Neural crest cell (in vitro differentiated cells): ENCODE results near the gene EFEMP1. TPM values are rescaled to one million over a fixed set of nuclear protein-coding genes. Genes with fewer than 3 reads are reported as not detected.
"Not testable (repeated sequence)": the region's sequence is repeated elsewhere in the genome, so short reads cannot be mapped to it uniquely, and the experiment has no call there.

Source experiments
- DNase-seq: peaks from one replicate; pipeline ENCODE4 v3.0.0; 2021; ENCODE audit warnings: low read depth, mixed read lengths, low spot score
- H3K27ac Mint-ChIP-seq: one replicate; pipeline ENCODE4 v1.8.0; 2021; ENCODE audit warnings: mild to moderate bottlenecking, mixed read lengths; ENCODE audit not compliant: unreplicated experiment
- H3K27me3 Mint-ChIP-seq: 2 replicates; pipeline ENCODE4 v1.8.0; 2021; ENCODE audit warnings: low read depth, mild to moderate bottlenecking, mixed read lengths
- H3K36me3 Mint-ChIP-seq: 2 replicates; pipeline ENCODE4 v1.8.0; 2021; ENCODE audit warnings: low read depth, mild to moderate bottlenecking, mixed read lengths
- H3K4me1 Mint-ChIP-seq: 2 replicates; pipeline ENCODE4 v1.8.0; 2021; ENCODE audit warnings: mixed read lengths
- H3K4me3 Mint-ChIP-seq: one replicate; pipeline ENCODE4 v1.8.0; 2021; ENCODE audit warnings: mild to moderate bottlenecking, mixed read lengths
- H3K9me3 Mint-ChIP-seq: 2 replicates; pipeline ENCODE4 v1.8.0; 2021; ENCODE audit warnings: mixed read lengths
- total RNA-seq: library from RNA; stranded (reverse); gene quantifications from 2 replicates; pipeline ENCODE4 v1.2.1, GENCODE V29; 2021
- TF ChIP-seq, protein P1 (sequence below): fragments of 200-600 bp; sonication (generic); conservative IDR thresholded peaks from 2 replicates; pipeline ENCODE4 v1.5.0; 2021; ENCODE audit warnings: antibody characterized with exemption, mild to moderate bottlenecking

Gene EFEMP1
- total RNA-seq, 1 donor from 2014 or later: 4.1 TPM

DNA sequence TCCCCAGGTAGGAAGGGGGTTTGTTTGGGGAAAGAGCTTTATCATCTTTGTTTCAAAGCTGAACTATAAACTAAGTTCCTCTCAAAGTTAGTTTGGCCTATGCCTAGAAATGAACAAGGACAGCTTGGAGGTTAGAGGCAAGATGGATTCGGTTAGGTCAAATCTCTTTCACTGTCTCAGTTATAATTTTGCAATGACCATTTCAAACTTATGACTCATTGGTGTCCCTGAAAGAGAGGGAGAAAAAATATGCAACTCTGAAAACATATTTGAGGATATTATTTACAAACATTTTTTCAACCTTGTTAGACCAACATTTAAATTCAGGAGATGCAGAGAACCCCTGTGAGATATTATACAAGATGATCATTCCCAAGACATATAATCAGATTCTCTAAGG is 95.7 kb downstream of the EFEMP1 start:
- peaks cover 5% of the 10 kb centered on the region for H3K27me3 Mint-ChIP-seq
- TF ChIP-seq, protein P1, sequence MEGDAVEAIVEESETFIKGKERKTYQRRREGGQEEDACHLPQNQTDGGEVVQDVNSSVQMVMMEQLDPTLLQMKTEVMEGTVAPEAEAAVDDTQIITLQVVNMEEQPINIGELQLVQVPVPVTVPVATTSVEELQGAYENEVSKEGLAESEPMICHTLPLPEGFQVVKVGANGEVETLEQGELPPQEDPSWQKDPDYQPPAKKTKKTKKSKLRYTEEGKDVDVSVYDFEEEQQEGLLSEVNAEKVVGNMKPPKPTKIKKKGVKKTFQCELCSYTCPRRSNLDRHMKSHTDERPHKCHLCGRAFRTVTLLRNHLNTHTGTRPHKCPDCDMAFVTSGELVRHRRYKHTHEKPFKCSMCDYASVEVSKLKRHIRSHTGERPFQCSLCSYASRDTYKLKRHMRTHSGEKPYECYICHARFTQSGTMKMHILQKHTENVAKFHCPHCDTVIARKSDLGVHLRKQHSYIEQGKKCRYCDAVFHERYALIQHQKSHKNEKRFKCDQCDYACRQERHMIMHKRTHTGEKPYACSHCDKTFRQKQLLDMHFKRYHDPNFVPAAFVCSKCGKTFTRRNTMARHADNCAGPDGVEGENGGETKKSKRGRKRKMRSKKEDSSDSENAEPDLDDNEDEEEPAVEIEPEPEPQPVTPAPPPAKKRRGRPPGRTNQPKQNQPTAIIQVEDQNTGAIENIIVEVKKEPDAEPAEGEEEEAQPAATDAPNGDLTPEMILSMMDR: no peak
- no peak overlapping the region for H3K4me3 Mint-ChIP-seq
- no peaks in the 10 kb centered on the region for H3K4me1 Mint-ChIP-seq
- H3K9me3 Mint-ChIP-seq: no peaks in the 10 kb centered on the region
- H3K36me3 Mint-ChIP-seq: no peaks in the 10 kb centered on the region
- no peak for DNase-seq
- H3K27ac Mint-ChIP-seq: no peak overlapping the region

DNA sequence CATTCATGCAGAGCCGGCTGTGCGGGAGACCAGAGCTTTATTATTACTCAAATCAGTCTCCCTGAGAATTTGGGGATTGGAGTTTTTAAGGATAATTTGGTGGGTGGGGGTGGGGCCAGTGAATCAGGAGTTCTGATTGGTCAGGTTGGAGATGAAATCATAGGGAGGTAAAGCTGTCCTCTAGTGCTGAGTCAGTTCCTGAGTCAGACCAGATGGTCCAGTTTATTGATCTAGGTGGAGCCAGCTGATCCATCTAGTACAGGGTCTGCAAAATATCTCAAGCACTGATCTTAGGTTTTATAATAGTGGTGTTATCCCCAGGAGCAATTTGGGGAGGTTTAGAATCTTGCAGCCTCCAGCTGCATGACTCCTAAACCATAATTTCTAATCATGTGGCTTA is 96.2 kb downstream of the EFEMP1 start:
- not testable (repeated sequence) for H3K36me3 Mint-ChIP-seq, H3K9me3 Mint-ChIP-seq, H3K4me1 Mint-ChIP-seq, DNase-seq, H3K27me3 Mint-ChIP-seq, H3K27ac Mint-ChIP-seq, H3K4me3 Mint-ChIP-seq

DNA sequence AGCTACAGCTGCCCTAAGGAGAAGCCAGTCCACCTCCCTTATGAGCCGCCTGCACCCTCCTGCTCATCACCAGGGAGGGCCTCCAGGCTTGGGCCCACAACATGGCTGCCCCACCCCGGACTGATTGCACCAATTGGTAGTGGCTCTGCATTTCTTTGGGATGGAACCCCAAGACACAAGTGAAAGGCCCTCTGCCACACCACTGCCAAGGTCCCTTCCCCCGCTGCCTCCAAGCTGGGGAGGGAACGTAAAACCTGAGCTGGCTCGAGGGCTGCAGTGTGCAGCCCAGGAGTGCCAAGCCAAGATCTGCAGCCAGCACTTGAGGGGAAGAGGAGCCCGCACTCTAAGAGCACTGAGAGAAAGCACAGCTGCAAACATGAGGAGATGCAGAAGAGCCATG is 97.3 kb downstream of the EFEMP1 start:
- Mint-ChIP-seq H3K27me3 (peaks cover 5% of the 10 kb centered on the region), H3K27ac (no peak overlapping the region), H3K9me3 (no peaks in the 10 kb centered on the region), H3K4me1 (no peaks in the 10 kb centered on the region), H3K4me3 (no peak overlapping the region), H3K36me3 (no peaks in the 10 kb centered on the region)
- no peak for DNase-seq
- TF ChIP-seq, protein P1: no peak

DNA sequence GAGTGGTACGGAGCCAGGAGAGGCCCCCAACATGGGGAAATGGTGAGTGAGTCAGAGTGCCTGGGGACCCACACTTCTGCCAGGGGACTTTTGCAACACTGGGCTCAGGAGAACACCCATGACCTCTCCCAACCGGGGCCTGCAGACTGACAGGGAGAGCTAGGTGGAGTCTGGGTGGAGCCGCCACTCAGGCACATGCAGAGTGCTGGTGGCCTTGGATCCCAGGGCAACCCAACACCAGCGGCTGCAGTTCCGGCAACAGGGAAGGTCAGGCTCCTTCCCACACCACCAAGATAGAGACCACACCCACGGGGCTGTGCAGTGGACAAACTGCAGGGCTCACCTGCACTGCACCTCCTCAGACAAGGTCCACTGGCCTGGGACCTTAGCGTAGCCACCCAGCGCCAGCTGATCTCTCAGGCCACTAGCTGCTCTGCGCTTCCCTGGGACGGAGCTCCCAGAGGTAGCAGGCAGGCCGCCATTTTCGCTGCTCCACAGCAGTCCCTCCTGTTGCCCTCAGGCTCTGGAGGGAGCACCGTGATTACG is 99.0 kb downstream of the EFEMP1 start:
- no peak for DNase-seq
- Mint-ChIP-seq H3K27ac (no peak overlapping the region), H3K4me1 (no peaks in the 10 kb centered on the region), H3K36me3 (no peaks in the 10 kb centered on the region), H3K4me3 (no peak overlapping the region), H3K27me3 (peaks cover 4% of the 10 kb centered on the region), H3K9me3 (no peaks in the 10 kb centered on the region)
- TF ChIP-seq, protein P1: no peak

Other genes starting within 250 kb of the EFEMP1 start
- gene PNPT1, start 229.9 kb downstream of the EFEMP1 start, total RNA-seq: 33.0 and 34.5 TPM in 2 replicates